Neural cell (in vitro differentiated cells): ENCODE data around the gene NLRP13. TPM values are rescaled to one million over a fixed set of nuclear protein-coding genes. Genes with fewer than 3 reads are reported as not detected.
"Not testable (repeated sequence)": the region's sequence is repeated elsewhere in the genome, so short reads cannot be mapped to it uniquely, and the experiment has no call there.

ENCODE experiments used
- H2AFZ ChIP-seq: fragments of 200-600, 300-800 bp; sonication (generic), shearing (Covaris generic); 2 replicates; pipeline ENCODE4 v1.6.0; 2014; ENCODE audit warnings: low read depth, mild to moderate bottlenecking, antibody characterized with exemption, low read length, moderate library complexity
- H3F3A ChIP-seq: fragments of 200-600 bp; shearing (Covaris generic); 2 replicates; pipeline ENCODE4 v1.6.1; 2016; ENCODE audit warnings: mild to moderate bottlenecking, moderate library complexity, mixed read lengths, antibody characterized with exemption, low read length; ENCODE audit not compliant: insufficient read depth, poor library complexity, severe bottlenecking
- H3K27ac ChIP-seq: fragments of 200-600, 300-800 bp; sonication (generic), shearing (Covaris generic); 2 replicates; pipeline ENCODE4 v1.5.1; 2014; ENCODE audit warnings: mild to moderate bottlenecking, low read length, moderate library complexity
- H3K27me3 ChIP-seq: fragments of 300-800, 200-600 bp; sonication (generic), shearing (Covaris generic); 2 replicates; pipeline ENCODE4 v1.6.0; 2014; ENCODE audit warnings: mild to moderate bottlenecking, low read depth, low read length, moderate library complexity; ENCODE audit not compliant: insufficient read depth
- H3K36me3 ChIP-seq: fragments of 300-800, 200-600 bp; sonication (generic), shearing (Covaris generic); 2 replicates; pipeline ENCODE4 v1.5.1; 2014; ENCODE audit warnings: mild to moderate bottlenecking, antibody characterized with exemption, low read length, moderate library complexity; ENCODE audit not compliant: insufficient read depth
- H3K4me2 ChIP-seq: fragments of 300-800, 200-600 bp; sonication (generic), shearing (Covaris generic); 2 replicates; pipeline ENCODE4 v1.6.0; 2014; ENCODE audit warnings: mild to moderate bottlenecking, low read length
- H3K4me3 ChIP-seq: fragments of 300-800, 200-600 bp; sonication (generic), shearing (Covaris generic); 2 replicates; pipeline ENCODE4 v1.5.1; 2014; ENCODE audit warnings: mild to moderate bottlenecking, low read length, moderate library complexity
- H3K79me2 ChIP-seq: fragments of 200-600 bp; shearing (Covaris generic); replicated peaks from 2 replicates; pipeline ENCODE4 v1.6.0; 2014; ENCODE audit warnings: mild to moderate bottlenecking, low read length, moderate library complexity; ENCODE audit not compliant: insufficient read depth
- H3K9ac ChIP-seq: fragments of 300-800, 200-600 bp; sonication (generic), shearing (Covaris generic); 2 replicates; pipeline ENCODE4 v1.6.1; 2016; ENCODE audit warnings: mild to moderate bottlenecking, low read length, mixed read lengths
- H3K9me2 ChIP-seq: fragments of 200-600 bp; shearing (Covaris generic); 2 replicates; pipeline ENCODE4 v1.6.1; 2016; ENCODE audit warnings: mild to moderate bottlenecking, low read length, mixed read lengths; ENCODE audit not compliant: insufficient read depth
- H3K9me3 ChIP-seq: fragments of 200-600, 300-800 bp; sonication (generic), shearing (Covaris generic); 2 replicates; pipeline ENCODE4 v1.6.1; 2016; ENCODE audit warnings: mild to moderate bottlenecking, mixed run types, low read length, moderate library complexity, mixed read lengths
- H4K20me1 ChIP-seq: fragments of 200-600 bp; shearing (Covaris generic); 2 replicates; pipeline ENCODE4 v1.6.1; 2016; ENCODE audit warnings: mild to moderate bottlenecking, mixed run types; ENCODE audit not compliant: insufficient read depth
- CTCF ChIP-seq: fragments of 450-650 bp; IDR thresholded peaks from 2 replicates; pipeline ENCODE4 v1.5.1; 2014; ENCODE audit warnings: antibody characterized with exemption, mild to moderate bottlenecking, moderate library complexity; ENCODE audit not compliant: poor library complexity, severe bottlenecking
- EP300 ChIP-seq: fragments of 450-650 bp; conservative IDR thresholded peaks from 2 replicates; pipeline ENCODE4 v1.6.1; 2014; ENCODE audit warnings: antibody characterized with exemption, mild to moderate bottlenecking, moderate library complexity; ENCODE audit not compliant: poor library complexity, severe bottlenecking
- EZH2 ChIP-seq: fragments of 200-600, 300-800 bp; shearing (Covaris generic), sonication (generic); IDR thresholded peaks from 2 replicates; pipeline ENCODE4 v1.6.1; 2014; ENCODE audit warnings: antibody characterized with exemption, low read length, borderline replicate concordance, mild to moderate bottlenecking; ENCODE audit not compliant: insufficient read depth, poor library complexity, severe bottlenecking
- MXI1 ChIP-seq: fragments of 450-650 bp; conservative IDR thresholded peaks from 2 replicates; pipeline ENCODE4 v1.6.1; 2014; ENCODE audit warnings: antibody characterized with exemption, mild to moderate bottlenecking; ENCODE audit not compliant: poor library complexity, severe bottlenecking
- POLR2AphosphoS5 ChIP-seq: IDR thresholded peaks from 2 replicates; pipeline ENCODE4 v1.6.1; 2012
- RAD21 ChIP-seq: fragments of 450-650 bp; conservative IDR thresholded peaks from 2 replicates; pipeline ENCODE4 v1.6.1; 2014; ENCODE audit warnings: antibody characterized with exemption, mild to moderate bottlenecking, moderate library complexity
- REST ChIP-seq: IDR thresholded peaks from 2 replicates; pipeline ENCODE4 v1.6.1; 2012; ENCODE audit warnings: borderline replicate concordance
- SMC3 ChIP-seq: fragments of 450-650 bp; conservative IDR thresholded peaks from 2 replicates; pipeline ENCODE4 v1.6.1; 2014; ENCODE audit warnings: antibody characterized with exemption, mild to moderate bottlenecking, moderate library complexity; ENCODE audit not compliant: poor library complexity
- TAF1 ChIP-seq: IDR thresholded peaks from 2 replicates; pipeline ENCODE4 v1.6.1; 2012; ENCODE audit warnings: low read depth
- polyA plus RNA-seq: library from polyadenylated mRNA; depleted of rRNA; stranded (reverse); fragments of >200 nt; gene quantifications from 2 replicates; pipeline ENCODE4 v1.2.3, GENCODE V29; 2014

Gene NLRP13
- polyA plus RNA-seq, 1 donor from 2014 or later = not detected

- Histone ChIP-seq H3K9me3 (no peaks in the 10 kb centered on the region), H3K79me2 (no peaks in the 10 kb centered on the region), H3K27ac (no peak overlapping the region), H4K20me1 (no peaks in the 10 kb centered on the region), H3K9ac (no peak overlapping the region), H3K4me3 (no peak overlapping the region), H3K4me2 (no peak overlapping the region), H2AFZ (no peak overlapping the region), H3K9me2 (no peaks in the 10 kb centered on the region), H3K36me3 (no peaks in the 10 kb centered on the region), H3F3A (no peaks in the 10 kb centered on the region), H3K27me3 (no peaks in the 10 kb centered on the region)
- TF ChIP-seq EZH2 = no peak
Observed at GRCh38 chr19:55956431-55956830, 24.3 kb upstream of the NLRP13 start.

GRCh38 chr19:55950566-55950965 lies 18.4 kb upstream of the NLRP13 start:
- H3K79me2 ChIP-seq, H4K20me1 ChIP-seq, H3F3A ChIP-seq, H3K9me3 ChIP-seq, H3K9ac ChIP-seq, H3K9me2 ChIP-seq, H2AFZ ChIP-seq, H3K27ac ChIP-seq, H3K27me3 ChIP-seq, H3K4me2 ChIP-seq, H3K4me3 ChIP-seq, H3K36me3 ChIP-seq: not testable (repeated sequence)

GRCh38 chr19:55947532-55947931 lies 15.4 kb upstream of the NLRP13 start, which contains the start of gene NLRP8:
TSS of gene NLRP8 (plus strand) at chr19:55947832.
- Histone ChIP-seq H3K36me3 (no peaks in the 10 kb centered on the region), H3K9me2 (no peaks in the 10 kb centered on the region), H3F3A (no peaks in the 10 kb centered on the region), H3K4me3 (no peak within 1 kb of the TSS), H3K27ac (no peak within 1 kb of the TSS), H4K20me1 (no peaks in the 10 kb centered on the region), H3K9ac (no peak within 1 kb of the TSS), H3K27me3 (no peaks in the 10 kb centered on the region), H3K79me2 (no peaks in the 10 kb centered on the region), H2AFZ (no peak within 1 kb of the TSS), H3K4me2 (no peak within 1 kb of the TSS), H3K9me3 (peaks cover 3% of the 10 kb centered on the region)
- TF ChIP-seq POLR2AphosphoS5 = no peak
- no peak for TF ChIP-seq MXI1
- no peak for TF ChIP-seq EZH2
- no peak for TF ChIP-seq RAD21
- TF ChIP-seq EP300 = no peak
- no peak for TF ChIP-seq SMC3
- no peak for TF ChIP-seq CTCF
- TF ChIP-seq TAF1 = no peak
- TF ChIP-seq REST = no peak
